IMR-90 (cell line): Measurements from ENCODE around the gene TRIM32.

Experiments used
- CEBPB ChIP-seq: IDR thresholded peaks from 2 replicates; pipeline ENCODE4 v1.6.1; 2012; ENCODE audit warnings: low read depth, low read length, improper control_type of control experiment
- CHD1 ChIP-seq: IDR thresholded peaks from 2 replicates; pipeline ENCODE4 v1.6.1; 2012; ENCODE audit warnings: low read depth, low read length, improper control_type of control experiment
- CTCF ChIP-seq: conservative IDR thresholded peaks from 2 replicates; pipeline ENCODE4 v1.5.1; 2012; ENCODE audit warnings: mild to moderate bottlenecking, low read depth, low read length, improper control_type of control experiment
- ELK1 ChIP-seq: fragments of 150-350 bp; IDR thresholded peaks from 2 replicates; pipeline ENCODE4 v1.6.1; 2016; ENCODE audit warnings: low read depth, mild to moderate bottlenecking, low read length, moderate library complexity, borderline replicate concordance
- FOS ChIP-seq: fragments of 150-350 bp; IDR thresholded peaks from 2 replicates; pipeline ENCODE4 v1.6.1; 2016; ENCODE audit warnings: low read depth, low read length
- MAFK ChIP-seq: IDR thresholded peaks from 2 replicates; pipeline ENCODE4 v1.6.1; 2012; ENCODE audit warnings: low read depth, low read length, improper control_type of control experiment
- MXI1 ChIP-seq: IDR thresholded peaks from 2 replicates; pipeline ENCODE4 v1.6.1; 2012; ENCODE audit warnings: low read depth, mild to moderate bottlenecking, low read length, moderate library complexity, borderline replicate concordance
- POLR2A ChIP-seq: IDR thresholded peaks from 2 replicates; pipeline ENCODE4 v1.6.1; 2012; ENCODE audit warnings: mild to moderate bottlenecking, low read depth, low read length
- RAD21 ChIP-seq: IDR thresholded peaks from 2 replicates; pipeline ENCODE4 v1.6.1; 2012; ENCODE audit warnings: low read length, improper control_type of control experiment
- RCOR1 ChIP-seq: IDR thresholded peaks from 2 replicates; pipeline ENCODE4 v1.6.1; 2012; ENCODE audit warnings: mild to moderate bottlenecking, low read length, improper control_type of control experiment; ENCODE audit not compliant: insufficient replicate concordance
- RFX5 ChIP-seq: IDR thresholded peaks from 2 replicates; pipeline ENCODE4 v1.8.0; 2012; ENCODE audit warnings: low read depth, mild to moderate bottlenecking, low read length, moderate library complexity
- SMC3 ChIP-seq: fragments of 150-350 bp; IDR thresholded peaks from 2 replicates; pipeline ENCODE4 v1.6.1; 2016; ENCODE audit warnings: low read depth, mild to moderate bottlenecking, antibody characterized with exemption, low read length, moderate library complexity
- USF2 ChIP-seq: fragments of 150-350 bp; IDR thresholded peaks from 2 replicates; pipeline ENCODE4 v1.6.1; 2017; ENCODE audit warnings: mild to moderate bottlenecking, antibody characterized with exemption, low read length, low read depth

GRCh38 chr9:116715751-116716150 lies 28.6 kb downstream of the TRIM32 start:
- TF ChIP-seq POLR2A: no peak
- TF ChIP-seq CTCF: no peak
- TF ChIP-seq RFX5: no peak
- no peak for TF ChIP-seq MAFK
- no peak for TF ChIP-seq RAD21
- no peak for TF ChIP-seq CHD1
- TF ChIP-seq MXI1: no peak
- TF ChIP-seq RCOR1: no peak
- TF ChIP-seq SMC3: no peak
- TF ChIP-seq FOS: no peak
- TF ChIP-seq CEBPB: no peak
- TF ChIP-seq USF2: no peak
- no peak for TF ChIP-seq ELK1
